ENCODE results near the gene PSD4.

DNA sequence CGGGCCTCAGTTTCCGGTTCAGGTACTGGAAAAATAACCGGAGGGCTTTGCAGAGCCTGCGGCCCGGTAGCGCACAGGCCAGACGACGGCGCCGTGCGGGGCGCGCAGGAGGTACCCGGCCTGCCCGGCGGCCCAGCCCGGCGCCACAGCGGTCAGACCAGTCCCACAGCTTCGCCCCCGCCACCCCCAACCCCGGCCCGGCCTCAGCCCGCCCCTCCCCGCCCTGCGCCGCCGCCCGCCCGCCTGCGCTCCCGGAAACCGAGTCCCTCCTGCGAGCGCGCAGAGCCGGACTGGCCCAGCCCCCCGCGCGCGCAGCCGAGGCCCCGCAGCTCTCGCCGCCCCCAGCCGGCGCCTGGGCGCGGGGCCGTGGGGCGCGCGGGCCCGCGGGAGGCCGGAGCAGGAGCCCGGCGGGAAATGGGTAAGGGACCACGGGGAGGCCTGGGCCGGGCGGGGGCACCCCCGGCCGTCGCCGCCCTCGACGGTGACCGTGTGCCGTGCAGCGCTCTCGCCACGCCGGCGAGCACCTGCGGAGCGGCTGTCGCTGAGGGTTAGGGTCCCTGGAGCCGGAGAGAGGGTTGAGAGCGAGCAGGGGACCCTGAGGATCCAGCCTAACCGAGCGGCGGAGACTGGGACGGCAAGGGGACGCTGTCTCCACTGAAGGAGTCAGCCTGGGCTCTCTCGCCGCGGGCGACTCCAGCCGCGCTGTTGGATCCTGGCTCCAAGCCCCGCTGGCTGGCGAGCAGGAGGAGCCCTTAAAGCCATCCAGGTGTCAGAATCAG is 16.5 kb upstream of the PSD4 start:
- TF ChIP-seq POLR2A (IDR thresholded peaks at IDR 0.05; ENCODE audit: low read length) (no peak), GATA1 (IDR thresholded peaks at IDR 0.05; ENCODE audit: low read depth, low read length) (no peak)
